HepG2 (cell line): ENCODE results near the gene SETD7. TPM values are rescaled to one million over a fixed set of nuclear protein-coding genes. Genes with fewer than 3 reads are reported as not detected.
A peak's percentile ranks its signal among the peaks of the same experiment; 100 is the strongest.

Experiments
- ARID5B ChIP-seq: IDR thresholded peaks from 2 replicates; pipeline ENCODE4 v1.4.0; 2020; ENCODE audit warnings: mild to moderate bottlenecking, missing genetic modification reagents
- ASH2L ChIP-seq: fragments of 300-600, 200-600 bp; sonication (generic); IDR thresholded peaks from 2 replicates; pipeline ENCODE4 v1.7.0; 2017; ENCODE audit warnings: low read depth, mild to moderate bottlenecking, moderate library complexity, mixed read lengths, low read length; ENCODE audit not compliant: insufficient read length
- ATF1 ChIP-seq: IDR thresholded peaks from 2 replicates; pipeline ENCODE4 v1.6.1; 2016; ENCODE audit warnings: mild to moderate bottlenecking, control low read depth
- ETS1 ChIP-seq: sonication (generic); formaldehyde crosslinking; IDR thresholded peaks from 2 replicates; pipeline ENCODE4 v1.4.0; 2020; ENCODE audit warnings: missing genetic modification reagents
- EZH2 ChIP-seq: conservative IDR thresholded peaks from 2 replicates; pipeline ENCODE4 v1.6.1; 2012; ENCODE audit warnings: mild to moderate bottlenecking, low read depth, low read length, moderate library complexity
- HES4 ChIP-seq: sonication (generic); formaldehyde crosslinking; IDR thresholded peaks from 2 replicates; pipeline ENCODE4 v1.9.0; 2021; ENCODE audit warnings: mild to moderate bottlenecking, missing genetic modification reagents, borderline replicate concordance
- HMG20A ChIP-seq: IDR thresholded peaks from 2 replicates; pipeline ENCODE4 v1.6.1; 2016; ENCODE audit warnings: borderline replicate concordance
- JUND ChIP-seq: sonication (generic); formaldehyde crosslinking; IDR thresholded peaks from 2 replicates; pipeline ENCODE4 v1.8.0; 2022; ENCODE audit warnings: mild to moderate bottlenecking, missing genetic modification reagents
- MYNN ChIP-seq: sonication (generic); formaldehyde crosslinking; IDR thresholded peaks from 2 replicates; pipeline ENCODE4 v1.4.0; 2020; ENCODE audit warnings: mild to moderate bottlenecking, low read depth, missing genetic modification reagents
- PHF8 ChIP-seq: sonication (generic); formaldehyde crosslinking; IDR thresholded peaks from 2 replicates; pipeline ENCODE4 v1.5.0; 2020; ENCODE audit warnings: missing genetic modification reagents
- RBAK ChIP-seq: sonication (generic); formaldehyde crosslinking; IDR thresholded peaks from 2 replicates; pipeline ENCODE4 v1.5.1; 2020; ENCODE audit warnings: mild to moderate bottlenecking, missing genetic modification reagents
- SIN3A ChIP-seq: IDR thresholded peaks from 2 replicates; pipeline ENCODE4 v1.6.1; 2011; ENCODE audit warnings: low read depth, mild to moderate bottlenecking, control low read depth, low read length, borderline replicate concordance
- SNAPC2 ChIP-seq: sonication (generic); formaldehyde crosslinking; IDR thresholded peaks from 2 replicates; pipeline ENCODE4 v1.8.1; 2022; ENCODE audit warnings: mild to moderate bottlenecking, missing genetic modification reagents
- THAP11 ChIP-seq: IDR thresholded peaks from 2 replicates; pipeline ENCODE4 v1.6.1; 2016; ENCODE audit warnings: missing biosample characterization, missing genetic modification reagents
- YEATS2 ChIP-seq: sonication (generic); formaldehyde crosslinking; IDR thresholded peaks from 2 replicates; pipeline ENCODE4 v1.4.0; 2020; ENCODE audit warnings: missing genetic modification reagents, borderline replicate concordance
- ZNF207 ChIP-seq: fragments of 450-650 bp; IDR thresholded peaks from 2 replicates; pipeline ENCODE4 v1.6.1; 2016; ENCODE audit warnings: antibody characterized with exemption, borderline replicate concordance
- ZNF446 ChIP-seq: sonication (generic); formaldehyde crosslinking; IDR thresholded peaks from 2 replicates; pipeline ENCODE4 v1.5.0; 2020; ENCODE audit warnings: mild to moderate bottlenecking, missing genetic modification reagents
- ZNF660 ChIP-seq: sonication (generic); formaldehyde crosslinking; IDR thresholded peaks from 2 replicates; pipeline ENCODE4 v1.5.1; 2020; ENCODE audit warnings: mild to moderate bottlenecking, low read depth, missing genetic modification reagents, borderline replicate concordance
- ZNF775 ChIP-seq: sonication (generic); formaldehyde crosslinking; IDR thresholded peaks from 2 replicates; pipeline ENCODE4 v1.4.0; 2020; ENCODE audit warnings: missing genetic modification reagents, mild to moderate bottlenecking, moderate library complexity, borderline replicate concordance
- ZNF816 ChIP-seq: sonication (generic); formaldehyde crosslinking; IDR thresholded peaks from 2 replicates; pipeline ENCODE4 v1.8.0; 2022; ENCODE audit warnings: missing genetic modification reagents, mild to moderate bottlenecking, borderline replicate concordance
- polyA plus RNA-seq, 8 experiments: library from polyadenylated mRNA; depleted of rRNA in 3 of 8; stranded (reverse) in 7 of 8; unstranded in 1 of 8; fragments of >200 nt; fragmentation: Illumina TruSeq in 4 of 8; extraction: Trizol in 4 of 8; gene quantifications; 2 replicates each; pipeline versions ENCODE4 v1.2.1 to v1.2.3, GENCODE V29; 2011 to 2016; ENCODE audit warnings: low read depth in 4 of 8, missing spikeins in 1 of 8, mixed read lengths in 1 of 8; ENCODE audit not compliant: insufficient read depth in 1 of 8
- total RNA-seq, 5 experiments: library from RNA; depleted of rRNA; stranded (reverse); fragments of >200 nt; fragmentation: Illumina TruSeq; extraction: Trizol; gene quantifications; 2 replicates each; pipeline ENCODE4 v1.2.3, GENCODE V29; 2016; ENCODE audit warnings: low read depth in 1 of 5
- TF ChIP-seq, protein P1 (sequence below): sonication (generic); formaldehyde crosslinking; IDR thresholded peaks from 2 replicates; pipeline ENCODE4 v1.4.0; 2020; ENCODE audit warnings: low read depth, missing genetic modification reagents
- TF ChIP-seq, protein P2 (sequence below): fragments of 450-650 bp; IDR thresholded peaks from 2 replicates; pipeline ENCODE4 v1.6.1; 2016

SETD7 gene
- total and polyA plus RNA-seq, 2 of the 13 experiments (the other 11 are each of a cell fraction or from before 2014, with no cell fraction given) = 0.08 to 0.22 TPM

DNA sequence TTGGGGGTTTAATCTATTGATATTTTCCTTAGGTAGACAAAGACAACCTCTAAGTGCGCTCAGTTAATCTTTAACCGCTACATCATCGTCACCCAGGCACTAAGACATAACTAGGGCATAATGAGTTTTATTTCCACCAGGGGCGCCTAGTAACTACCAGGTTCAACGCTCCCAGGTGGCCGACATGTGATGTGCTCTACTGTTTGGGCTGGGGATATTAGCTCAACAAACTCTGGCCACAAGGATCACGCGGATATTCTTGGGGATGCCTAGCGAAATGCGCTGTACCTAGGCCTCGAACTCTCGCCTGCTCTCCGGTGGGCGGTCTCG, 103.0 kb downstream of the SETD7 start (continued):
- TF ChIP-seq, protein P1, sequence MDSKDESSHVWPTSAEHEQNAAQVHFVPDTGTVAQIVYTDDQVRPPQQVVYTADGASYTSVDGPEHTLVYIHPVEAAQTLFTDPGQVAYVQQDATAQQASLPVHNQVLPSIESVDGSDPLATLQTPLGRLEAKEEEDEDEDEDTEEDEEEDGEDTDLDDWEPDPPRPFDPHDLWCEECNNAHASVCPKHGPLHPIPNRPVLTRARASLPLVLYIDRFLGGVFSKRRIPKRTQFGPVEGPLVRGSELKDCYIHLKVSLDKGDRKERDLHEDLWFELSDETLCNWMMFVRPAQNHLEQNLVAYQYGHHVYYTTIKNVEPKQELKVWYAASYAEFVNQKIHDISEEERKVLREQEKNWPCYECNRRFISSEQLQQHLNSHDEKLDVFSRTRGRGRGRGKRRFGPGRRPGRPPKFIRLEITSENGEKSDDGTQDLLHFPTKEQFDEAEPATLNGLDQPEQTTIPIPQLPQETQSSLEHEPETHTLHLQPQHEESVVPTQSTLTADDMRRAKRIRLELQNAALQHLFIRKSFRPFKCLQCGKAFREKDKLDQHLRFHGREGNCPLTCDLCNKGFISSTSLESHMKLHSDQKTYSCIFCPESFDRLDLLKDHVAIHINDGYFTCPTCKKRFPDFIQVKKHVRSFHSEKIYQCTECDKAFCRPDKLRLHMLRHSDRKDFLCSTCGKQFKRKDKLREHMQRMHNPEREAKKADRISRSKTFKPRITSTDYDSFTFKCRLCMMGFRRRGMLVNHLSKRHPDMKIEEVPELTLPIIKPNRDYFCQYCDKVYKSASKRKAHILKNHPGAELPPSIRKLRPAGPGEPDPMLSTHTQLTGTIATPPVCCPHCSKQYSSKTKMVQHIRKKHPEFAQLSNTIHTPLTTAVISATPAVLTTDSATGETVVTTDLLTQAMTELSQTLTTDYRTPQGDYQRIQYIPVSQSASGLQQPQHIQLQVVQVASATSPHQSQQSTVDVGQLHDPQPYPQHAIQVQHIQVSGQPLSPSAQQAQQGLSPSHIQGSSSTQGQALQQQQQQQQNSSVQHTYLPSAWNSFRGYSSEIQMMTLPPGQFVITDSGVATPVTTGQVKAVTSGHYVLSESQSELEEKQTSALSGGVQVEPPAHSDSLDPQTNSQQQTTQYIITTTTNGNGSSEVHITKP (CRISPR knock-in tag) = no peak
- TF ChIP-seq PHF8 (CRISPR knock-in tag) = no peak
- TF ChIP-seq THAP11 (CRISPR knock-in tag) = no peak
- no peak for TF ChIP-seq HES4
- TF ChIP-seq ASH2L = no peak
- no peak for TF ChIP-seq ETS1 (CRISPR knock-in tag)
- no peak for TF ChIP-seq ARID5B (CRISPR knock-in tag)
- no peak for TF ChIP-seq SIN3A
- TF ChIP-seq RBAK = no peak
- no peak for TF ChIP-seq EZH2
- no peak for TF ChIP-seq JUND (CRISPR knock-in tag)
- no peak for TF ChIP-seq ZNF207
- no peak for TF ChIP-seq ATF1 (CRISPR knock-in tag)
- TF ChIP-seq ZNF660 (CRISPR knock-in tag) = no peak
- no peak for TF ChIP-seq ZNF446
- TF ChIP-seq, protein P2, sequence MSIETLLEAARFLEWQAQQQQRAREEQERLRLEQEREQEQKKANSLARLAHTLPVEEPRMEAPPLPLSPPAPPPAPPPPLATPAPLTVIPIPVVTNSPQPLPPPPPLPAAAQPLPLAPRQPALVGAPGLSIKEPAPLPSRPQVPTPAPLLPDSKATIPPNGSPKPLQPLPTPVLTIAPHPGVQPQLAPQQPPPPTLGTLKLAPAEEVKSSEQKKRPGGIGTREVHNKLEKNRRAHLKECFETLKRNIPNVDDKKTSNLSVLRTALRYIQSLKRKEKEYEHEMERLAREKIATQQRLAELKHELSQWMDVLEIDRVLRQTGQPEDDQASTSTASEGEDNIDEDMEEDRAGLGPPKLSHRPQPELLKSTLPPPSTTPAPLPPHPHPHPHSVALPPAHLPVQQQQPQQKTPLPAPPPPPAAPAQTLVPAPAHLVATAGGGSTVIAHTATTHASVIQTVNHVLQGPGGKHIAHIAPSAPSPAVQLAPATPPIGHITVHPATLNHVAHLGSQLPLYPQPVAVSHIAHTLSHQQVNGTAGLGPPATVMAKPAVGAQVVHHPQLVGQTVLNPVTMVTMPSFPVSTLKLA = no peak; the same call in 1 of the 2 replicates
- peak; percentile 35; the same call in 1 of the 2 replicates for TF ChIP-seq ZNF816
- TF ChIP-seq MYNN = no peak
- no peak for TF ChIP-seq SNAPC2
- TF ChIP-seq YEATS2 (CRISPR knock-in tag) = no peak
- no peak for TF ChIP-seq ZNF775 (CRISPR knock-in tag)
- no peak for TF ChIP-seq HMG20A (CRISPR knock-in tag)
